GM18517 (cell line): ENCODE measurements around the gene TAOK3.

ENCODE experiments used
- ATAC-seq: cut with Tn5 transposase; IDR thresholded peaks from one replicate; pipeline ENCODE4 v1.9.1; 2021; ENCODE audit warnings: mild to moderate bottlenecking, moderate library complexity; ENCODE audit not compliant: unreplicated experiment

TAOK3 gene

DNA sequence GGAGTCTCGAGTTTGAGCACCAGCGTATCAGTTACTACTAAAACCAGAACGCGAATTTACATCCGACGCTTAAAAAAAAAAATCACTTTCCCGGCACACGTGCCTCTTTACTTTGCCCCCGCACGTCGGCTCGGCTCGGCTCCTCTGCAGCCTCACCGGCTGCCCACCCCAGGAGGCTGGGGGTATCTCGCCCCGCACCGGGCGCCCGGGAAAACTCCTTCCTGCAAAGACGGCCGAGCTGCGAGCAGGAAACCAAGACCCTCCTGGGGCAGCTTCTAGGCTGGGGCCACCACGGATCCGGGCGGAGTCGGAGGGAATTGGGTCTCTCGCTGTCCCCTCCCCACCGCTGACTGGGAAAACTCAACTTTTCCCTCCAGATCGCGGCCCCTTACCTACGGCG lies 269.5 kb downstream of the TAOK3 start:
- no peak for ATAC-seq

DNA sequence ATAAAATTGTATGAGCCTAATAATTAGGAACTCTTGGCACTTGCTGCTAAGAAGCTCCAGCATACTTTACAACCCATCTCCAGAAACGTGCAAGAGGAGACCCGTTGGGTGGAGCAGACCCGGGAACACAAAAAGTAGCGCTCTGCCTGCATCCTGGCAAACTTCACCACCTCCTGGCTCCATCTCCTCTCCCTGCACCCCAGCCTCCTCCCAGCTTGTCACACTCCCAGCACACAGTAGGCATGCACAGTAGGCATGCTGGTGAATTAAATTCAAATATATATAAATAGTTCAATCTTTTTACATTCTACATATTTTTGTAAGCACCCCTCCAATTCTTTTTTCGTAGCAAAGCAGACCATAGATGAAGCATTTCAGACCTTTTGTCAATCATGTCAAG lies 270.1 kb downstream of the TAOK3 start:
- no peak for ATAC-seq

DNA sequence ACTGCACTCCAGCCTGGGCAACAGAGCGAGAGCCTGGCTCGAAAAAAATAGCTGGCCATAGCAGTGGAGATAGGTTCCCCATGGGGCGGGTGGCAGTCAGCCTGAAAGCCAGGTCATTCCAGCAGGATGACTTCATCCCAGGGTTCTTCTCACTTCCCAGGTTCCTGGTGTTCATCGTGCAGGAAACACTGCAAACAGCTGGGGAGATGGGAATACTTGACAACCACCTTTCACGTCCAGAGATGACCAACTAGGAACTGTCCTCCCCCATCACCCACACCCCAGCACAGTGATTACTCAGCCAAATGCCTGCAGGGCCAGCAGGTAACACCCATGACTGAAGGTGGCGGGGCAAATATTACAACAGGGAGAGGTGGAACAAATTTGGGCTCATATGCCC lies 270.6 kb downstream of the TAOK3 start:
- ATAC-seq = no peak

GRCh38 chr12:118101051-118101450 lies 271.7 kb downstream of the TAOK3 start:
- no peak for ATAC-seq
